ENCODE data around the gene EPHA5.
"Not testable (repeated sequence)": the region's sequence is repeated elsewhere in the genome, so short reads cannot be mapped to it uniquely, and the experiment has no call there.

The EPHA5 gene

DNA sequence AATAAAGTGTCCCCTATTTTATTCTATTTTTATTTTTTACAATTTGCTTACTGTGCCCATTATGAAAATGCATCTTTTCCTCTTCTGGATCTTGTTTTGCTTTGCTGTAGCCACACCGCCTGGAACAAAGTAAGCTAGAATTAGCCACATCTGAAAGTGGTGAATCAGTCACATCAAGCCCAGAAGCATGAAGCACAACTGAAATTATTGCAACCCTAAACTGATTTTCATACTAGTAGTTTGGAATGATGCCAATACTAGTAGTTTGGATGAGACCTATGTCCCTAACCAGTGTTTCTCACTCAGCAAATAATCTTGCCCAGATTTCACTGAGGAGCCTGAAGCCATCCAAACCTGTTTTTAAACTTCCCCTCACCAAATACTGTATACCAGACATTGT is 303.0 kb downstream of the EPHA5 start:
- DNase-seq (ENCODE audit: low spot score) = no peak

DNA sequence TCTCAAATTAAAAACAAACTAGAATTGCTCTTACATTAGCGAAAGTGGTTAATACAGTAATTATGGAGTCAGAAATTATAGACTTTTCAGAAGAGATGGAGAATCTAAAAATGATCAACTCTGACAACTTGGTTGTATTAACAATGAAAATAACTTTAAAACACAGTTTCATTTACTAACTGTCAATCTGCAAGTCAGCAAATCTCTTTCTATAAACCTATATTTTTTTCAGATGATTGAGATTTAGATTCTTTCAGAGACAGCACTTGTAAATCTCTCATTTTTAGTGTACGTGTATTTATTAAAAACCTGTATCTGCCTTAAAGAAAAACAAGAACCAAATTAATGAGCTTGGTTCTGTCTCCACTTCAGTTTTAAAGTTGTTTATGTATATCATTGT is 311.4 kb downstream of the EPHA5 start:
- DNase-seq (ENCODE audit: low spot score) = no peak

DNA sequence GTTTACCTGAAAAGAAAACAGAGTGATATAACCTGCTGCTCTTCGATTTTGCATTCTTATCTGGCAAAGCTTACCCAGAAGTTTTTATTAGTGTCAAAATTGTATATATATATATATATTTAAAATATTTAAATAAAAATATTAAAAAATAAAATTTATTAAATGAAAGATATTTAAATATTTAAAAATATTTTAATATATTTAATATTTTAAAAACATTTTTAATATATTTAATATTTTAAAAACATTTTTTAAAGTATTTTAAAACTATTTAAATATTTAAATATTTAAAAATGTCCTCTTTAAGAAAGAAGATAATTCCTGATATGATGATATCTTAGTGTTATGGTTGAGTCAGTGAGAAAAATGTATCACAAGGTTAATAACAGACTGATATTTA is 317.2 kb downstream of the EPHA5 start:
- DNase-seq (ENCODE audit: low spot score) = no peak

DNA sequence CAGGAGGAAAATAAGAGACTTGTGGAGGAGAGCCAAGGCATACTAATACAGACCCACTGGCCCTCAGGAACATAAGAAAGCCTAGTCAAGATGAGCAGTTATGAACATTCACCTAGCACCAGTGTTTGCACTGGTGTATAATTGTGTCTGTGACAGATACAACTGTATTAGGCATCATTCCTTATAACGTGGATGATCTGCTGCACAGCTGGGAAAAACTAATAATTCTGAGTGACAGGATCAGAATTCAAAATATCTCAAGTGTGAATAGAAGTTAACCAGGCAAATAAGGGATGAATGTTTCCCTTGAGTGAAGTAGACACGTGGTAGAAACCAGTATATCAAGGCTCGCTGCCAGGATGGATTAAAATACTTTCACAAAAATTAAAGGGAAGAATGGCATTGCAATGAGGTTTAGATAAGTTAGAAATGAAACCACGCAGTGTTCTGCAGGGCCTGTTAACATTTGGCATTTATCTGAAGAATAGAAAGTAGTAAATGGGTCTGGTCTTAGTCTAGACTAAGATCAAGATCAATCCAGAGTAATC is 325.9 kb downstream of the EPHA5 start:
- DNase-seq (ENCODE audit: low spot score) = no peak

DNA sequence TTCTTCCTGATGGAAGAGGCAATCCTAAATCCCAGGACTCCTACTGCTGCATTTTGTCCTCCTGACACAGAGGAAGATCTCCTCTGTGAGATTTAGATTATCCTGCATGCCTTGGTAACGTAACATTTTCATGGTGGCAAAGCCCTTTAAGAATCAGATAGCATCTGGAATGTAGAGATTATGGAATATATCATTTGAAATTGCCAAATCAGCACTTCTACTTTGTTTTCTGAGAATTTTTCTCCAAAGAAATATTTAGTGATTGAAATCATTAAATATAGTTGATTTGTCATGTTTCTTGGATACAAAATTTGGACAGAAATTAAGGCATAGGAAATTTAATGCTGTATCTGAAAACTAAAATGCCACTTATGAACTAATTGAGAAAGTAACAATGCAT is 326.9 kb downstream of the EPHA5 start:
- DNase-seq (ENCODE audit: low spot score) = no peak

DNA sequence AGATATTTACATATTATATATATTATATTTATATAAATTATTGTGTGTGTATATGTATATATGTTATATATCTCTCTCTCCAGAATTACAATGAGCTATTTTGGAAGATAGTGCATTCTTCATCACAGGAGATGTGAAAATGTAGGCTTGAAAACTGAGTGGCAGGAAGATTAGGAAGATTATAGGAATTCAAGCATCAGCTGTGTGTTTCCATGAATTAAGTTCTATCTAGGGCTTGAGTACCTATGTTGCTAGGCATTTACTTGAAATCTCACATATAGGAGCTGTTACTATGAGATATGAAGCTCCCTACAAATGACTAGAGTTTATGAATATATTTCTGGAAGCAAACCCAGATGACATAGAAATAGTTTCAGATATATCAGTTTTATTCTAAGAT is 328.7 kb downstream of the EPHA5 start:
- DNase-seq (ENCODE audit: low spot score) = no peak

DNA sequence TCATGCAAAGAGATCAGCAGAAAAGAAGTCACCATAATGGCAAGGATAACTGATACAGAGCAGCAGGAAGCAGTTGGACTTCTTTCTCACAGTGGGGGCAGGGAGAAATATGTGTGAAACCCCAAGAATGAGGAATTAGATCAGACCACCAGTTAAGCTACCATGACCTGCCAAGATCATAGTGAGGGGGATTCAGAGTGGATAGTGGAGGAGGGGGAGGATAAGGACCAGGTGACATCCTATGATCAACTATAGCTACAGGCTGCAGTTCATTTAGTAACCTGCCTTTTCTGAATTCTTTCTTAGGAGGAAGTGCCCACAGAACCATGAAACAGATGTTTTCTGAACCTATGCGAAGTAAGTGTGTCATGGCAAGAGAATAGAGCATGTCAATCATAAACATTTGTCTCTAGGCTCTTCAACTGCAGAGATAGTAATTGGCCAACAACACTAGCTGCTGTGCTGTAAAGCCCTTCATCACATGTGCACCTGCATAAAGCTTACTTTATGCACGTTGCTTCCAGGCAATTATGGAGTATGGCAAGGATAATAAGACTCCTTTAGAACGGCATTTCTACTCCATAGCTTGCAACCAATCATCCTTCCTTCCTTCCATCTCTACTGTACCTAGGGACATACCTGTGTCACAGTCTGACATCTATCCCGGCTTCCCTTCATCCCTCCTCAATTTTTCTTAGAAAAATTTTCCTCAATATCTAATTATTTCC is 329.7 kb downstream of the EPHA5 start:
- no peak for DNase-seq (ENCODE audit: low spot score)

DNA sequence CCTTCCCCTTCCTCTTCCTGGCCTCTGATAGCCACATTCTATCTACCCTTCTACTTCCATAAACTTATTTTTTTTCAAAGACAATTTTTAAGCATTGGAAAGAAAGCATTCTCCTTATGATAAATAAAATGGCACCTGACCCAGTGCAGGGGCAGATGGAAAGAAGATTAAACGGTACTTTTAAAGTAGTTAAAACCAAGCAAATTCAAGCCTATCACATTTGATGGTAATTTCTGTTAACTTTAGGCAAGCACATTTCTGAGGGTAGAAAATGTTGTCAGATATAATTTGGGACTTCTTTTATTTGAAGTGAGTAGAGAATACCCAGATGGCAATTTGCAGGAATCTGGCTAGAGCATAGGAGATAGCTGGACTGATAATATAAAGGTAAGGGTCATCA is 332.9 kb downstream of the EPHA5 start:
- no peak for DNase-seq (ENCODE audit: low spot score)

DNA sequence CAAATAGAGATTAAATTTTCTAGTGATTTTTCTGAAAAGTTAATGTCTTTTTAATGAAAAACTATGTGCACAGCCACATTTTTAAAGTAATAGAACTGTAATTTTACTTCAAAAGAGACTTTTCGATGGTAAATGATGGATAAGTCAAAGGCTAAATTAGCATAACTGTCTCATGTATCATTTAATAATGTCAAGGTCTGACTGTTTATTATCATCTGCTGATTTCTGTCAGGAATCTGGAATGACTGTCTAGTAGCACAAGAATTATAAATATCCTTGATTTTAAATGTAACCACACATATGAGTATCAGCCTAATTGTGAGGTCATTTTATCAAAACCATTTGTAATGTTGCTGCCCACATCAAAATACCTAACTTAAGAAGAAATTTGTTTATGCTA is 333.8 kb downstream of the EPHA5 start:
- no peak for DNase-seq (ENCODE audit: low spot score)

DNA sequence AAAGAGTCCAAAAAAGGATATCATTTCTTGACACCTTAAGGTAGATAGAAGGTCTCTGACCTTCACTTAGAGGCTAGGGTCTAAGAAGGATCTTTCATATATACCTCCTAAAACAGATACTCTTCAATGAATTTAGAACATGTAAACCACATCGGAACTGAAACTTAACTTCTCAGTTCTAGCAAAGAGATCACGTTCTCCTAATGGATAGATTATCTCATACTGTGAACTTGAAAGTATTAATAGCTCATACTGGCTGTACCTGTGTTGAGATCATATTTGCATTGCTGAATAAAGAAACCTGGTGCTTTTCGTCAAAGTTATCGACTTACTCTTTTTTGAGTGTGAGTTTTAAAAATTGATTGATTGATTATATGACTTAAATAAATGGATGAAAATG is 353.8 kb downstream of the EPHA5 start:
- no peak for DNase-seq (ENCODE audit: low spot score)

DNA sequence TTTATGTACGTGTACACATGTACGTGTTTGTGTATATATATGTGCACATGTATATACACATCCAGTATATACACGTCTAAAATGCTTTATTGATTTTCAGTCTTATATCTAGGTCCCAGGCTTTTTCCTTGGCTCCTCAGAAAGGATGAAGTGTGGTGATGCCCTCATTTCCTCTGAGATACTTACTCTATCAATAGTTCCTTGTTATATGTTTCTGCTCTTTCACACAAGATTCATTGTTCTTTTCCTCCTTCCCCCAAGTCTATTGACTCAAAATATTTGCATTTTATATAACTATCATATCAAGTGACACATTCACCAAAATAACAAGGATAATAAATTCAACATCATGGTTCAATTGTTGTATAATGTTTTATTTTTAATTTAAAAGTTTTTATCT is 359.2 kb downstream of the EPHA5 start:
- no peak for DNase-seq (ENCODE audit: low spot score)

DNA sequence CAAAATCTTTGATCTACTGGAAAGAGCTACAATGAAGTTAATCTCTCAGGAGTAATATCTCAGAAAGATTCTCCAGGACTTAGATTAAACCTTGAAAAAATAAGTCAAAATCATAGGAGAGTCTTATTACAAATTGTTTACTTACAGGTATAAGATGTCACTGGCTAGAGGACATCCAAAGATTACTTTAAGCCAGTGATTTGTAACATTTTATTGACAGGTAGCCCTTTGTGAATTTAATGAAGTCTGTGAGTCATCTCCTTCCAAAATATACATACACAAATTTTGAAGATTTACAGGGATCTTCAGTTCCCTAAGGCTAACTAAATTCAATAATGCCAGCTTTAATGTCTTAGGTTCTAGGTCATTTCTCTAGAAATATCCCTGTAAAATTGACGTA is 359.7 kb downstream of the EPHA5 start:
- no peak for DNase-seq (ENCODE audit: low spot score)

DNA sequence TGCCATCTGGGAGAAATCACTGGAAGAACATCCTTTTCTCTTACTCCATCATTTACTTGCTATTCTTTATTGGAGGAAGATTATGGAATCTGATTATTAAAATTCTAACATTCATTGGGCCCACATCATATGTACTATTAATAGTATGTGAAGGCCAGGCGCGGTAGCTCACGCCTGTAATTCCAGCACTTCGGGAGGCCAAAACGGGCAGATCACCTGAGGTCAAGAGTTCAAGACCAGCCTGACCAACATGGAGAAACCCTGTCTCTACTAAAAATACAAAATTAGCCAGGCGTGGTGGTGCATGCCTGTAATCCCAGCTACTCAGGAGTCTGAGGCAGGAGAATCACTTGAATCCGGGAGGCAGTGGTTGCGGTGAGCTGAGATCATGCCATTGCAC is 361.7 kb downstream of the EPHA5 start:
- not testable (repeated sequence) for DNase-seq (ENCODE audit: low spot score)

DNA sequence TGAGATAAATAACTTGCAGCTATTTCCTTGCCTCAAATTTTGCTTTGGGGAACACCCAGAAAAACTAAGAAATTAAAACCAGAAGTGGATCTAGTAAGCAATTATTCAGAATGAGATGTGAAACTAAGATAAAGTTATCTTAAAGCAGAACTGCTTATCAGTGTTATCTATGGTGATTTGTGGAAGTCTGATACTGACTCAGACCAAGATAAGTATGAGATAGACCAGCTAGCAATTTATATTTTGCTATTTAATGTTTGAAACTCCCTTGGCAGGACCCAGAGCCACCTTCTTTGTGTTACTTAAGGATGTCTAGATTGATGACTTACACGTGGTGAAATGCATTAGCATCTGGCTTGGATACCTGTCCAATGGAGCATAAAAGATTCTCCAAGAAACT is 368.1 kb downstream of the EPHA5 start:
- no peak for DNase-seq (ENCODE audit: low spot score)

DNA sequence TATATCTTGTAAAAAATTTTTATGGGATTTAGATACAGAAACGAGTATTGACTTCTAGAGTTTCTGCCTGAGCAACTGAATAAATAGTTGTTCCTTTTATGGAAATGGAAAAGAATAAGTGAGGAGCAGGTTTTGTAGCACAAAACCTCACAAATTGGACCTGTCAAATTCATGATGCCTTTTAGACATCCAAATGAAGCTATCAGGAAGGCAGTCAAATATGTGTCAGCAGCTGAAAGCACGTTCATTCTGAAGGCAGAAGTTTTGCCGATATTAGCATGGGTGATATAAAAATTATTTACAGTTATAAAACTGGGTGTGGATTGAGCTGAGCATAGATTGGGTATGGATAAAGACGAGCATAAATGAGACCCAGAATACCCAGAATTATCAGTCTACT is 374.0 kb downstream of the EPHA5 start:
- DNase-seq (ENCODE audit: low spot score) = no peak

DNA sequence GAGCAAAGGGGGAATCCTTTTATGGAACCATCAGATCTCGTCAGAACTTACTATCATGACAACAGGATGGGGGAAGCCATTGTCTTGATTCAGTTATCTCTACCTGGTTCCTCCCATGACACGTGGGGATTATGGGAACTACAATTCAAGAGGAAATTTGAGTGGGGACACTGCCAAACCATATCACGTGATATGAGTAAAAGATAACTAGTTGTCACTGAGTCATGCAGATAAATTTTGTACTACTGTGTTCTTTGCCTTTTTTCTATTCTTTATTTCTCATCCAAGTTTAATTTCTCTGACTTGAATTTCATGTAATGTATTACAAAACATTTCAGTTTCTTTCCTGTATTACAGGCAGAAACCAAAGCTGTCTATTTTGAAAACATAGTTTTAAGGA is 383.2 kb downstream of the EPHA5 start:
- no peak for DNase-seq (ENCODE audit: low spot score)

All from kidney capillary endothelial cell (primary cell).